Measurements from ENCODE around the gene MEIOC. TPM values are rescaled to one million over a fixed set of nuclear protein-coding genes. Genes with fewer than 3 reads are reported as not detected.

The MEIOC gene
- total RNA-seq, 4 donors from 2014 or later, result not detected

GRCh38 chr17:44664867-44665266 lies 8.6 kb downstream of the MEIOC start:
- H3K9me3 ChIP-seq, result no peaks in the 10 kb centered on the region
- H3K4me1 ChIP-seq, result peaks cover 0 to 5% of the 10 kb centered on the region in 2 donors
- DNase-seq (no peak), ATAC-seq (no peak)
- H3K36me3 ChIP-seq, result no peaks in the 10 kb centered on the region
- TF ChIP-seq POLR2A (IDR thresholded peaks at IDR 0.05), result no peak
- no peak for TF ChIP-seq CTCF (IDR thresholded peaks at IDR 0.05 in 4 of 5, conservative IDR thresholded peaks at IDR 0.05 in 1 of 5)
- H3K4me3 ChIP-seq, result no peak overlapping the region
- no peak overlapping the region for H3K27ac ChIP-seq
- in situ Hi-C loops (cut with MboI; ENCODE audit: low sequenced_read_pairs in 4 of 4) (no loop called here), intact Hi-C loops (cut with DNase I; ENCODE audit: low total_unique reads) (no loop called here)
- H3K27me3 ChIP-seq, result no peaks in the 10 kb centered on the region

GRCh38 chr17:44666006-44666405 lies 9.7 kb downstream of the MEIOC start:
- no peak for ATAC-seq
- no peaks in the 10 kb centered on the region for H3K9me3 ChIP-seq
- intact Hi-C loops (cut with DNase I; ENCODE audit: low total_unique reads), result no loop called here
- peaks cover 0 to 5% of the 10 kb centered on the region in 2 donors for H3K4me1 ChIP-seq
- no peak overlapping the region for H3K4me3 ChIP-seq
- no peak overlapping the region for H3K27ac ChIP-seq
- in situ Hi-C loops (cut with MboI; ENCODE audit: low sequenced_read_pairs in 4 of 4), result no loop called here
- no peak for TF ChIP-seq POLR2A (IDR thresholded peaks at IDR 0.05)
- no peak for TF ChIP-seq CTCF (IDR thresholded peaks at IDR 0.05 in 4 of 5, conservative IDR thresholded peaks at IDR 0.05 in 1 of 5)
- H3K36me3 ChIP-seq, result no peaks in the 10 kb centered on the region
- no peak for DNase-seq
- no peaks in the 10 kb centered on the region for H3K27me3 ChIP-seq

GRCh38 chr17:44672479-44673093 lies 16.3 kb downstream of the MEIOC start:
- Histone ChIP-seq H3K4me1 (no peaks in the 10 kb centered on the region), H3K27me3 (no peaks in the 10 kb centered on the region), H3K27ac (no peak overlapping the region), H3K36me3 (no peaks in the 10 kb centered on the region), H3K4me3 (no peak overlapping the region), H3K9me3 (no peaks in the 10 kb centered on the region)
- peak in 1 of 5 experiments; percentile 30 for TF ChIP-seq CTCF (IDR thresholded peaks at IDR 0.05 in 4 of 5, conservative IDR thresholded peaks at IDR 0.05 in 1 of 5)
- TF ChIP-seq POLR2A (IDR thresholded peaks at IDR 0.05), result no peak
- no peak for ATAC-seq
- no peak for DNase-seq
- intact Hi-C loops (cut with DNase I; ENCODE audit: low total_unique reads), result no loop called here
- in situ Hi-C loops (cut with MboI; ENCODE audit: low sequenced_read_pairs in 4 of 4), result no loop called here

- intact Hi-C loops (cut with DNase I; ENCODE audit: low total_unique reads), result no loop called here
These were observed 17.6 kb downstream of the MEIOC start for GRCh38 chr17:44673893-44674292.

More at GRCh38 chr17:44673893-44674292, 17.6 kb downstream of the MEIOC start:
- TF ChIP-seq CTCF (IDR thresholded peaks at IDR 0.05 in 4 of 5, conservative IDR thresholded peaks at IDR 0.05 in 1 of 5), result no peak
- TF ChIP-seq POLR2A (IDR thresholded peaks at IDR 0.05), result no peak
- in situ Hi-C loops (cut with MboI; ENCODE audit: low sequenced_read_pairs in 4 of 4), result no loop called here
- Histone ChIP-seq H3K27me3 (no peaks in the 10 kb centered on the region), H3K27ac (no peak overlapping the region), H3K36me3 (peaks cover 0 to 12% of the 10 kb centered on the region in 2 donors), H3K4me3 (no peak overlapping the region), H3K4me1 (no peaks in the 10 kb centered on the region), H3K9me3 (no peaks in the 10 kb centered on the region)
- DNase-seq, result no peak
- no peak for ATAC-seq

Measured in gastrocnemius medialis (tissue), 4 donors.